ENCODE measurements around the gene MAP2K3. TPM values are rescaled to one million over a fixed set of nuclear protein-coding genes. Genes with fewer than 3 reads are reported as not detected.
A peak's percentile ranks its signal among the peaks of the same experiment; 100 is the strongest.
"Not testable (repeated sequence)": the region's sequence is repeated elsewhere in the genome, so short reads cannot be mapped to it uniquely, and the experiment has no call there.

Gene MAP2K3
- polyA plus RNA-seq, 4 donors, result 48.5 to 98.2 (median 73.7) TPM

DNA sequence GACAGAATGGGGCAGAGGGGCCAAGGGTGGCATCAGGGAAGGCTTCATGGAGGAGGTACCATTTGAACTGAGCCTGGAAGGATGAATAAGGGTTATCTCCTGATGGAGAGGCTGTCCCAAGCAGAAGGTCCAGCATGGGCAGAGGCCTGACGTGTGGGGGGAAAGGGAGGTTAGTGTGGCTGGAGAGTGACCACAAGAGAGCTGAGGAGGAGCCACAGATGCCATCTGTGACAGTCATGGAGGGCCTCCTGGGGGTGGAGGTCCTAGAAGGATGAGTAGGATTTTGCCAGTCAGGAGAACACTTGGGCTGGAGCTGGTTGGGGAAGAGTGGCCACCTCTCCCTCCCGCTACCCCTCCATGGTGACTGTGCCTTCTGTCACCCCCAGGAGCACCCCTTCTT, 29.2 kb downstream of the MAP2K3 start:
- 91 to 100% (median 97%) methylated on average over 2 of the region's 2 CpGs for WGBS, 3 donors
- H3K27me3 ChIP-seq (ENCODE audit: control insufficient read depth in 3 of 3, insufficient read depth in 3 of 3, low read length in 3 of 3); FAIRE-seq; H3K9me3 ChIP-seq (ENCODE audit: control insufficient read depth in 2 of 2, insufficient read depth in 1 of 2, low read depth in 1 of 2, low read length in 1 of 2); H3K27ac ChIP-seq (ENCODE audit: low read depth in 1 of 3, low read length in 2 of 3); H3K4me1 ChIP-seq (ENCODE audit: control insufficient read depth in 3 of 3, insufficient read depth in 2 of 3, low read depth in 1 of 3, low read length in 2 of 3); DNase-seq; H3K4me3 ChIP-seq (ENCODE audit: low read depth in 1 of 3, low read length in 3 of 3): not testable (repeated sequence)
- H3K36me3 ChIP-seq (ENCODE audit: control insufficient read depth in 3 of 3, insufficient read depth in 2 of 3, low read depth in 1 of 3, low read length in 3 of 3), result peaks cover 8 to 37% (median 9%) of the 10 kb centered on the region in 3 donors

DNA sequence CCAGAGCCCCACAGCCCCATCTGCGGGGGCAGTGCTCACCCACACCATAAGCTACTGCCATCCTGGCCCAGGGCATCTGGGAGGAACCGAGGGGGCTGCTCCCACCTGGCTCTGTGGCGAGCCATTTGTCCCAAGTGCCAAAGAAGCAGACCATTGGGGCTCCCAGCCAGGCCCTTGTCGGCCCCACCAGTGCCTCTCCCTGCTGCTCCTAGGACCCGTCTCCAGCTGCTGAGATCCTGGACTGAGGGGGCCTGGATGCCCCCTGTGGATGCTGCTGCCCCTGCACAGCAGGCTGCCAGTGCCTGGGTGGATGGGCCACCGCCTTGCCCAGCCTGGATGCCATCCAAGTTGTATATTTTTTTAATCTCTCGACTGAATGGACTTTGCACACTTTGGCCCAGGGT, 29.8 kb downstream of the MAP2K3 start:
- H3K27ac ChIP-seq (ENCODE audit: low read depth in 1 of 3, low read length in 2 of 3), result peak overlapping the region in 2 of 3 donors; percentile 45 to 48
- 19 to 65% (median 47%) methylated on average over 6 to 7 of the region's 7 CpGs for WGBS, 3 donors
- peak in 1 of 2 donors; percentile 14 for DNase-seq
- not testable (repeated sequence) for H3K9me3 ChIP-seq (ENCODE audit: control insufficient read depth in 2 of 2, insufficient read depth in 1 of 2, low read depth in 1 of 2, low read length in 1 of 2); FAIRE-seq; H3K27me3 ChIP-seq (ENCODE audit: control insufficient read depth in 3 of 3, insufficient read depth in 3 of 3, low read length in 3 of 3); H3K4me1 ChIP-seq (ENCODE audit: control insufficient read depth in 3 of 3, insufficient read depth in 2 of 3, low read depth in 1 of 3, low read length in 2 of 3); H3K4me3 ChIP-seq (ENCODE audit: low read depth in 1 of 3, low read length in 3 of 3)
- H3K36me3 ChIP-seq (ENCODE audit: control insufficient read depth in 3 of 3, insufficient read depth in 2 of 3, low read depth in 1 of 3, low read length in 3 of 3), result peaks cover 6 to 32% (median 6%) of the 10 kb centered on the region in 3 donors

DNA sequence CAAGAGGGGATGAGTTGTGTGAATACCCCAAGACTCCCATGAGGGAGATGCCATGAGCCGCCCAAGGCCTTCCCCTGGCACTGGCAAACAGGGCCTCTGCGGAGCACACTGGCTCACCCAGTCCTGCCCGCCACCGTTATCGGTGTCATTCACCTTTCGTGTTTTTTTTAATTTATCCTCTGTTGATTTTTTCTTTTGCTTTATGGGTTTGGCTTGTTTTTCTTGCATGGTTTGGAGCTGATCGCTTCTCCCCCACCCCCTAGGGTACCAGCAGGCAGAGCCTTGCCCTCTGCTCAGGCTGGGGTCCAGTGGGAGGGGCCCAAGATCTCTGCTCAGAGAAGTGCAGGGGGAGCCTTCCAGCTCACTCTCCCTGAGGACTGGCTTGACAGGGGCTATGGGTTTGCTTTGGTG, 30.2 kb downstream of the MAP2K3 start:
- not testable (repeated sequence) for H3K27me3 ChIP-seq (ENCODE audit: control insufficient read depth in 3 of 3, insufficient read depth in 3 of 3, low read length in 3 of 3); H3K4me3 ChIP-seq (ENCODE audit: low read depth in 1 of 3, low read length in 3 of 3); H3K9me3 ChIP-seq (ENCODE audit: control insufficient read depth in 2 of 2, insufficient read depth in 1 of 2, low read depth in 1 of 2, low read length in 1 of 2); FAIRE-seq; H3K4me1 ChIP-seq (ENCODE audit: control insufficient read depth in 3 of 3, insufficient read depth in 2 of 3, low read depth in 1 of 3, low read length in 2 of 3); DNase-seq
- peak overlapping the region in 2 of 3 donors; percentile 39 to 45 for H3K27ac ChIP-seq (ENCODE audit: low read depth in 1 of 3, low read length in 2 of 3)
- WGBS, 3 donors, result 19 to 63% (median 49%) methylated on average over 7 of the region's 7 CpGs
- peaks cover 3 to 30% (median 6%) of the 10 kb centered on the region in 3 donors for H3K36me3 ChIP-seq (ENCODE audit: control insufficient read depth in 3 of 3, insufficient read depth in 2 of 3, low read depth in 1 of 3, low read length in 3 of 3)

DNA sequence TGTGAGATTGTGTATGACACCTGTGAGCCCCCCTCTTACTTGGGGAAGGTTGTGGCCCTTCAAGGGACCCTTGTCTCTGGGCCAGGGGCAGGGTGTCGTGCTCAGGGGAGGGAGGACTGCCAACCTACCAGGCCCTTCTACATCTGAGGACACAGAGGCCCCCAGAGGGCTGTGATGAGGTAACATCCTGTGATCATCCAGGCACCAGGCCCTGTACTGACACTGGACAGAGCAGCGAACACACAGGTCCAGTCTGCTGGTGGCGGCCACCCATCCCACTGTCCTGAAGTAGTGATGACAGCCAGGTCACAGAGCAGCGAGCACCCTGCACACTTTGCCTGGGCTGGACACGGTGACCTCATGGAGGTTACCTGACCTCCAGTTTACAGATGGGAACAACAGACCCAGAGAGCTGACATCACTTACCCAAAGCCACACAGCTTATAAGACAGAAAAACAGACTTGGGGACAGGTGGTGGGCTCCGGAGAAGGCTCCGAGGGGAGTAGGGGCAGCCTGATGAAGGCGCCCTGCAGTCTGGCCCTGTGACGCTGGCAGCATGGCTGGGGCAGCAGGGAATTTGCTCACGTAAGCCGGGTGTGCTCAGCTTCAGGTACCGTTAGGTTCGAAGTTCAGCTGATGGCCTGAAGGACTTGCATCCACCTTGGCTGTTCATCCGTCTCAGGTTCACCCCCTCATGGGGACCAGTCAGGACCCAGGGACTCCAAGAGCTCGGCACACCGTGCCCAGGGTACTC, 30.9 kb downstream of the MAP2K3 start:
- H3K27ac ChIP-seq (ENCODE audit: low read depth in 1 of 3, low read length in 2 of 3); H3K27me3 ChIP-seq (ENCODE audit: control insufficient read depth in 3 of 3, insufficient read depth in 3 of 3, low read length in 3 of 3); H3K4me1 ChIP-seq (ENCODE audit: control insufficient read depth in 3 of 3, insufficient read depth in 2 of 3, low read depth in 1 of 3, low read length in 2 of 3); FAIRE-seq; H3K9me3 ChIP-seq (ENCODE audit: control insufficient read depth in 2 of 2, insufficient read depth in 1 of 2, low read depth in 1 of 2, low read length in 1 of 2); H3K4me3 ChIP-seq (ENCODE audit: low read depth in 1 of 3, low read length in 3 of 3); DNase-seq: not testable (repeated sequence)
- 62 to 84% (median 68%) methylated on average over 12 to 14 of the region's 16 CpGs for WGBS, 3 donors
- H3K36me3 ChIP-seq (ENCODE audit: control insufficient read depth in 3 of 3, insufficient read depth in 2 of 3, low read depth in 1 of 3, low read length in 3 of 3), result peaks cover 0 to 26% (median 6%) of the 10 kb centered on the region in 3 donors

DNA sequence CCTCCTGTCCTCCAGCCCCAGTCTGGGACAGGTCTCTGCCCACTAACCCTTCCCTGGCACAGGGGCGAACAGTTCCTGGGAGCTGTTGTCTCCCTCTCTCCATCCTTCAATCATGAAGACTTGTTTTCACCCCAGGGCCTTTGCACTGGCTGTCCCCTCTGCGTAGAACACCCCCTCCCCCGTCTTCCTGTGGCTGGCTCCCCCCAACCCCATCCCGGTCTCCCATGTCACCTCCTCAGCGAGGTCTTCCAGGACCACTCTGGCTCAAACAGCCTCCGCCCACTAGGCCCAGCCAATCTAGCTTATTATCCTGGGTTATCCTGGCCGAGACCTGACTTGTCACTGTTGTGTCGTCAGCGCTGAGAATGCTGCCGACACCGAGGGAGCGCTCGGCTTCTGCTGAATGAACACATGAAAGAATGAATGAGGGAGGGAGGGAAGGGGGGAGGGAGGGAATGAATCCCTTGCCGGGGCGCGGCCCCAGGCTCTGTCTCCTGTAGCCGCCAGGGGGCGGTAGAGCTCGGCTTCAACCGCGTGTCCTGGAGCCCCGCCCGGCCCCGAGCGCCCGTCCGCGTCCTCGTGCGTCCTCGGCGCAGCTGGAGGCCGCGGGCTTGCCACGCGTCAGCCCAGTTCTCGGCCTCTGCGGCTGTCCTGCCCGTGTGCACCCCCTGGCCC, 31.8 kb downstream of the MAP2K3 start:
- WGBS, 3 donors, result 47 to 69% (median 47%) methylated on average over 5 to 9 of the region's 39 CpGs
- H3K4me3 ChIP-seq (ENCODE audit: low read depth in 1 of 3, low read length in 3 of 3); FAIRE-seq: not testable (repeated sequence)

DNA sequence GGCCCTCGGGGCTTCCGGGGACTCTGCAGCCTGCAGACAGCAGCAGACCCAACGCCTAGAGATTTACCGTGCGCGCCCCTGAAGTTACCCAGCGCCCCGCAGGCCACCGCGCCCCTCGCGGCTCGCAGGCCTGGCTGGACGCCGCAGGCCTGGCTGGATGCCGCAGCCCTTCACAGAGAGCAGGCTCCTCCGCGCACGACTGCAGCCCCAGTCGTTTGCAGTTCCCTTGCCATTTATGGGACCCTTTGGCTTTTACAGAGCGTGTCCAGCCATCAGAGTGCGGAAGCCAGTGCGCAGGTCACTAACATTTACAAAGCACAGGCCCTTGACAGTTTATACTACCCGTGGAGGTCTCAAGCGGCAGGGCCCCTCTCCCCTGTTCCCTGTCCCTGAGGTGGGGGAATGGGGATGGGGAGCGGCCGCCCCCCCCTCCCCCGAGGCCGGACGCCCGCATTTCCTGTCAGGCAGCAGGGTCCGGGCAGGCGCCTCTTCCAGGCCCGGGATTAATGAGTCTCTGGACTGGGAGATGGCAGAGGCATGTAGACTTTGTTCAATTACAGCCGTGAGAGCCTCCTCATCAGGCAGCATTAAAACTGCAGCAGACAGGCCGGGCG, 32.5 kb downstream of the MAP2K3 start:
- not testable (repeated sequence) for H3K9me3 ChIP-seq (ENCODE audit: control insufficient read depth in 2 of 2, insufficient read depth in 1 of 2, low read depth in 1 of 2, low read length in 1 of 2); H3K27me3 ChIP-seq (ENCODE audit: control insufficient read depth in 3 of 3, insufficient read depth in 3 of 3, low read length in 3 of 3); H3K4me1 ChIP-seq (ENCODE audit: control insufficient read depth in 3 of 3, insufficient read depth in 2 of 3, low read depth in 1 of 3, low read length in 2 of 3); H3K27ac ChIP-seq (ENCODE audit: low read depth in 1 of 3, low read length in 2 of 3); FAIRE-seq; H3K4me3 ChIP-seq (ENCODE audit: low read depth in 1 of 3, low read length in 3 of 3)
- DNase-seq, result peak in 1 of 2 donors; percentile 63
- WGBS, 3 donors, result 10 to 18% (median 15%) methylated on average over 28 to 35 of the region's 37 CpGs
- peaks cover 0 to 17% (median 3%) of the 10 kb centered on the region in 3 donors for H3K36me3 ChIP-seq (ENCODE audit: control insufficient read depth in 3 of 3, insufficient read depth in 2 of 3, low read depth in 1 of 3, low read length in 3 of 3)

More for the DNA sequence above, 31.8 kb downstream of the MAP2K3 start:
- DNase-seq; H3K27me3 ChIP-seq (ENCODE audit: control insufficient read depth in 3 of 3, insufficient read depth in 3 of 3, low read length in 3 of 3); H3K27ac ChIP-seq (ENCODE audit: low read depth in 1 of 3, low read length in 2 of 3); H3K4me1 ChIP-seq (ENCODE audit: control insufficient read depth in 3 of 3, insufficient read depth in 2 of 3, low read depth in 1 of 3, low read length in 2 of 3); H3K9me3 ChIP-seq (ENCODE audit: control insufficient read depth in 2 of 2, insufficient read depth in 1 of 2, low read depth in 1 of 2, low read length in 1 of 2): not testable (repeated sequence)
- H3K36me3 ChIP-seq (ENCODE audit: control insufficient read depth in 3 of 3, insufficient read depth in 2 of 3, low read depth in 1 of 3, low read length in 3 of 3), result peaks cover 0 to 23% (median 3%) of the 10 kb centered on the region in 3 donors

DNA sequence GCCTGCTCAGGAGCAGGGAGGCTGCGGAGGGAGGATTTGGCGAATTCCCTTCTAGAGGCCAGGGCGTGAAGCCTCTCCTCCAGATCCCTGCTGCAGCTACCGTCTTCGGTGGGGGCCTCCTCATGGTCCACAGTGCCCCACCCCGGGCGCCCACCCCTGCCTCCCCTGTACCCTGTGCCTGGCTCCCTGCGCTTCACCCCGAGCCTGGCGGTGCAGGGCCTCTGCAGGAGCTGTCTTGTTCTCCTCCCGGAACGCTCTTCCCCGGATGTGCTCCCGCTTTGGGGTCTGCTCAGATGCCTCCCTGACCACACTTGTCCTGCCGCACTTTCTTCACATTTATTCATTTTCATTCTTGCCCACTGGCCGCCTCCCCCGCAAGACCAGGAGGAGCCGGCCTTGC, 33.3 kb downstream of the MAP2K3 start:
- H3K4me3 ChIP-seq (ENCODE audit: low read depth in 1 of 3, low read length in 3 of 3); H3K9me3 ChIP-seq (ENCODE audit: control insufficient read depth in 2 of 2, insufficient read depth in 1 of 2, low read depth in 1 of 2, low read length in 1 of 2); H3K4me1 ChIP-seq (ENCODE audit: control insufficient read depth in 3 of 3, insufficient read depth in 2 of 3, low read depth in 1 of 3, low read length in 2 of 3); FAIRE-seq; DNase-seq; H3K27ac ChIP-seq (ENCODE audit: low read depth in 1 of 3, low read length in 2 of 3); H3K27me3 ChIP-seq (ENCODE audit: control insufficient read depth in 3 of 3, insufficient read depth in 3 of 3, low read length in 3 of 3): not testable (repeated sequence)
- H3K36me3 ChIP-seq (ENCODE audit: control insufficient read depth in 3 of 3, insufficient read depth in 2 of 3, low read depth in 1 of 3, low read length in 3 of 3), result peaks cover 0 to 16% (median 3%) of the 10 kb centered on the region in 3 donors
- WGBS, 3 donors, result 90 to 91% (median 90%) methylated on average over 15 to 18 of the region's 18 CpGs

DNA sequence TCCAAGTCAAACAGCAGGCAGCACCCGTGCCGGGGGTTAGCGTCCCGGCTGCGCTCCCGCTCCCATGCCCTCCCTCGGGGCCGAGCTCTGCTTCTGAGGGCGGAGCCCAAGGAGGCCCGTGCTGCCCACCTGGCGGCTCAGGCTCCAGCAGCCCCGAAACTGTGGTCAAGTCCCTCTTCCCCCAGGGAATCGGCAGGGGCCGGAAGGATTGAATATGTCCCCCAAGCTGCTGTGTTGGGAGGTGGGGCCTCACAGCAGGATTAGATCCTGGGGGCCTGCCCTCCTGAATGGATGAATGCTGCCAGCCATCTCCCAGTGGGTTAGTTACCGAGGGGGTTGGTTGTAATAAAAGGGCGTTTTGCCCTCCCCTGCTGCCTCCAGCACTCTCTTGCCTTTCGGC, 33.9 kb downstream of the MAP2K3 start:
- FAIRE-seq (no peak), DNase-seq (no peak)
- Histone ChIP-seq H3K27ac (ENCODE audit: low read depth in 1 of 3, low read length in 2 of 3) (no peak overlapping the region), H3K36me3 (ENCODE audit: control insufficient read depth in 3 of 3, insufficient read depth in 2 of 3, low read depth in 1 of 3, low read length in 3 of 3) (peaks cover 0 to 12% (median 0%) of the 10 kb centered on the region in 3 donors), H3K4me3 (ENCODE audit: low read depth in 1 of 3, low read length in 3 of 3) (no peak overlapping the region), H3K27me3 (ENCODE audit: control insufficient read depth in 3 of 3, insufficient read depth in 3 of 3, low read length in 3 of 3) (peaks cover 0 to 1% (median 0%) of the 10 kb centered on the region in 3 donors), H3K9me3 (ENCODE audit: control insufficient read depth in 2 of 2, insufficient read depth in 1 of 2, low read depth in 1 of 2, low read length in 1 of 2) (no peaks in the 10 kb centered on the region), H3K4me1 (ENCODE audit: control insufficient read depth in 3 of 3, insufficient read depth in 2 of 3, low read depth in 1 of 3, low read length in 2 of 3) (peaks cover 0 to 9% (median 5%) of the 10 kb centered on the region in 3 donors)
- 78 to 86% (median 83%) methylated on average over 16 to 17 of the region's 17 CpGs for WGBS, 3 donors

All from small intestine (tissue), 7 donors.